EL (cell line): Measurements from ENCODE around the gene CCDC92.

Experiments
- DNase-seq: peaks from one replicate; pipeline ENCODE4 v3.0.0-alpha.2; 2016

CCDC92 gene, protein sequence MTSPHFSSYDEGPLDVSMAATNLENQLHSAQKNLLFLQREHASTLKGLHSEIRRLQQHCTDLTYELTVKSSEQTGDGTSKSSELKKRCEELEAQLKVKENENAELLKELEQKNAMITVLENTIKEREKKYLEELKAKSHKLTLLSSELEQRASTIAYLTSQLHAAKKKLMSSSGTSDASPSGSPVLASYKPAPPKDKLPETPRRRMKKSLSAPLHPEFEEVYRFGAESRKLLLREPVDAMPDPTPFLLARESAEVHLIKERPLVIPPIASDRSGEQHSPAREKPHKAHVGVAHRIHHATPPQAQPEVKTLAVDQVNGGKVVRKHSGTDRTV

DNA sequence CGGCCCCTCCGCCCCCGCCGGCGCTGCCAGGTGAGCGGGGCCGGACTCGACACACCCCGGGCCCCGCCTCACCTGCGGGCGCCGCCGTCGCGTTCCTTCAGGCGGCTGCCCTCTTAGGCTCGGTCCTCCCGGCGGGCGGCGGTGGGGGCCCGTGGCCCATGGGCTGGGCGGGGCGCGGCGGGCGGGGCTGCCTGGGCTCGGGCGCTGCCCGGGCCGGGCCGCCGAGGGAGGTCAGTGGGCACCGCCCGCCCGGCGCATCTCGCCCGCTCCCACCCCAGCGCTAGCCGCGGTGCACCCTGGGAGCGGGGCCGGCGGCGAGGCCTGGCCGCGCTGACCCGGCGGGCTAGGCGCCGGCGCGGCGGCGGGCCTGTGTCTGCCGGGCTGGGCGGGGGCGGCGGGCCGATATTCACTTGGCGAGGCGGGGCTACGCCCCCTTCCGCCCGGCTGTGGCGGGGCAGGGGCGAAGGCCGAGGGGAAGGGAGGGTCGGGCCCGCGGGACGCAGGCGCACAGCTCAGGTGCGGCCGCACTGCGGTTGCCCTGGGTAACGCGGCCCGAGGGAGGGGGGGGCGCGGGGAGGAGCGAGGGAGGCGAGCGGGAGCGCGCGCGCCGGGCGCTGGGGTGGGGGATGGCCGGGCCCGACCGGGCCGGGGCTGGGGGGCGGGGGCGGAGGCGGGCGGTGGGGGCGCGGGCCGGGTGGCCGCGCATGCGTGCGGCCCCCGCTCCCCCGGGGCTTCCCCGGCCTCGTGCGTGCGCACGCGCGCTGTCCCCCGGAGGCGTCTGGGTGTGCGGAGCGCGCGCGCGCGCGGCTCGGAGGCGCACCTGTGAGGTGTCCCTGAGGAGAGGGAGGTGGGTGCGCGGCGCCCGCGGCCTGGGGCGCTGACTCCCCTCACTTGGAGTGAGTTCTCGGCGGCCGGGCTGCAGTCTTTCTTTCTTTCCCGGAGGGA lies at the start of gene CCDC92, which contains the start of gene ZNF664:
TSS of gene CCDC92 (minus strand) at position 375 of the 945 bp plus-strand sequence. CDS start 28,526 bp downstream, outside the sequence.
TSS of gene ZNF664 (plus strand) at position 759 of the 945 bp plus-strand sequence. CDS start 38,930 bp downstream, outside the sequence.
- peak; percentile 92 for DNase-seq

DNA sequence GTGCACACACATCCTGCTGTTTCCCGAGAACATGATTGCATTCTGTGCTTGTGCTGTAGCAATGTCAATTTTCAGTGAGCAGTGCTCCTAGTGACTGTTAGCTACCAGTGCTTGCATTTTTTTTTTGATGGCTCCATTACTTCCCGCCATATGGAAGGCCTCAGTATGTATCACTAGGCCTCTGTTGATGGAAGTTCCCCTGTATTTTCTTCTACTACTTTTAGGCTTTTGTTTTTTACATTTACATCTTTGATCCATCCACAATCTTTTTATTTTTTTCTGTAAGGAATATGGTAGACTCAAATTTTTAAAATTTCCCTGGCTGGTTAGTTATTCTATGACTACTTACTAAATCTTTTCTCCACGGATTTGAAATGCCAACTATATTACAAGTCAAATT lies 49.5 kb upstream of the CCDC92 start:
- no peak for DNase-seq

DNA sequence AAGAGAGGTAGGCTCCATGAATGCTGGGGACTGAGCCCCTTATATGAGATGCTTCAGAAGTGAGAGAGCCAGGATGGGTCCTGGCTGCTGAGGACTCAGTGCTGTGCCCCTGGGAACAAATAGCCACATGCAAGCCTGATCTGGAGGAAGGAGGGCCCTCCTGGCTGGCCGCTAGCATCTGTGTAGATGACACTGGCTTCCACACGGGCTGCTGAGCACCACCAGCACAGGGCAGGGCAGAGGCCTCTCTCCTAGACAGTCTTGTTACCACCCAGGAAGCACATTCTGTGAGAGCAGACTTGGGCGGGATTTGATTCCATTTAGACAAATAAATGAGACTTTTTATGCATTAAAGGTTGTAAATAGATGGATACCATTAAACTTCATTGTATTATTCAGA lies 48.4 kb upstream of the CCDC92 start:
- DNase-seq, result no peak

DNA sequence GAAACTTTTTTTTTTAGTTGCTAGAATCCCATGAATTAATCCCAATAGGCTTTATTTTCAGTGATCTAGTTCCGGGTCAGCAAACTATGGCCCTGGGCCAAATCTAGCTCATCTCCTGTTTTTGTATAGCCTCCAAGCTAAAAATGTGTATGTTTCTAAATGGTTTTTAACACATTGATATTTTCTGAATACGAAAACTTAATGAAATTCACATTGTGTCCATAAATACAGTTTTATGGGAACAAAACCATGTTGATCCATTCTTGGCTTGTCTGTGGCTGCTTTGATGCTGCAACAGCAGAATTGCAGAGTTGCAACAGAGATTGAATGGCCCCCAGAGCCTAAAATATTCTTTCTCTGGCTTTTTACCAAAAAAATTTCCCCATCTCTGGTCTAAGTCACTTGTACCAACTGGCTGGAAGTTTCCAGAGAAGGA lies 47.9 kb upstream of the CCDC92 start:
- no peak for DNase-seq

DNA sequence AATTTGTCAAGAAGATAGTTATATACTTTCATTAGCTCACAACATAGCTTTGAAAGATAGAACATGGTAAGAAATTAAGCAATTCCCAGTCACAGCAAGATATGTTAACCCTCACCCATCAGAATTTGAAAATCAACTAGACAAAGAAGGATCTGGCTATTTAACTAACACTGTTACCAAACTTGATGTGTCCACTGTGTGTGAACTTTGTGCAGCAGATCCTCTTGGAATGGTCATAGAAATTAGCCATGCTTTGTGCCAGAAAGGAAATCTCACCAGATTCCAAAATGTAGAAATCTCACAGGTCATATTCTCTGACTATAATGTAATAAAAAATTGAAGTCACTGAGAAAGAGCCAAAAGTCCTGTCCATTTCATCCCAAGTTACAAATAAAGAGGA lies 46.5 kb upstream of the CCDC92 start:
- no peak for DNase-seq

DNA sequence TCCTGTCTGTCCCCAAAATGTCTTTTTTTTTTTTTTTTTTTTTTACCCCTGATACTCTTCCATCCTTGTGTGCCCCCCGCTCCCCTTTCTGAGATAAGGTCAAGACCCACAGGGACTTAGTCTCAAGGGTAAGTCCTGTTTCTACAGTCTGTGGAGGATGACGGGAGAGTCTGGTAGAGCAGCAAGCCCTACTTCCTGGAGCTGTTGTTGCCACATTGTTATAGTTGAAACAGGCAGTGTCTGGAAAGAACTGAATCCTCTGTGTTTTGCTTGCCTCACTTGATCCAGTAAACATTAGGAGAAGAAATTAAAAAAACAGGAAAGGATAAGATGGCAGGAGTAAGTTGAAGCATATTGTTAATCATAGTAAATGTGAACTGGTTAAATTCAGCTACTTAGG lies 45.9 kb upstream of the CCDC92 start:
- no peak for DNase-seq

DNA sequence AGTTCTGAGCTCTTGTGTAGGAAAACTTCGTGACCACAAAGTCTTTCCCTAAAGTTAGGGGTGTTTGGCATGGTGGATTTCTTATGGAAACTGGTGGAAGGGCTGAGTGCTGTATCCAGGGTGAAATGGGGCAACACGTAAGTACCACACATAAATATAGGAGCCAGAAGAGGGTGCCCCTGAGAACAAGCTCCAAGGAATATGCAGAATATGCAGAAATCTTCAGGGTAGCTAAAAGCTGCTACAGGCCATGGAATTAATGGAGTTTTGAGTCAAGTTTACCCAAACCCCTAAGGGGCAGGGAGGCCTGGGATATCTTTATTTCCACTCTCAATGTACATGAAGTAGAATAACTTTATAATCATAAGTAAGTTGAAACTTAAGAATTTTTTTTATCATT lies 44.4 kb upstream of the CCDC92 start:
- no peak for DNase-seq

DNA sequence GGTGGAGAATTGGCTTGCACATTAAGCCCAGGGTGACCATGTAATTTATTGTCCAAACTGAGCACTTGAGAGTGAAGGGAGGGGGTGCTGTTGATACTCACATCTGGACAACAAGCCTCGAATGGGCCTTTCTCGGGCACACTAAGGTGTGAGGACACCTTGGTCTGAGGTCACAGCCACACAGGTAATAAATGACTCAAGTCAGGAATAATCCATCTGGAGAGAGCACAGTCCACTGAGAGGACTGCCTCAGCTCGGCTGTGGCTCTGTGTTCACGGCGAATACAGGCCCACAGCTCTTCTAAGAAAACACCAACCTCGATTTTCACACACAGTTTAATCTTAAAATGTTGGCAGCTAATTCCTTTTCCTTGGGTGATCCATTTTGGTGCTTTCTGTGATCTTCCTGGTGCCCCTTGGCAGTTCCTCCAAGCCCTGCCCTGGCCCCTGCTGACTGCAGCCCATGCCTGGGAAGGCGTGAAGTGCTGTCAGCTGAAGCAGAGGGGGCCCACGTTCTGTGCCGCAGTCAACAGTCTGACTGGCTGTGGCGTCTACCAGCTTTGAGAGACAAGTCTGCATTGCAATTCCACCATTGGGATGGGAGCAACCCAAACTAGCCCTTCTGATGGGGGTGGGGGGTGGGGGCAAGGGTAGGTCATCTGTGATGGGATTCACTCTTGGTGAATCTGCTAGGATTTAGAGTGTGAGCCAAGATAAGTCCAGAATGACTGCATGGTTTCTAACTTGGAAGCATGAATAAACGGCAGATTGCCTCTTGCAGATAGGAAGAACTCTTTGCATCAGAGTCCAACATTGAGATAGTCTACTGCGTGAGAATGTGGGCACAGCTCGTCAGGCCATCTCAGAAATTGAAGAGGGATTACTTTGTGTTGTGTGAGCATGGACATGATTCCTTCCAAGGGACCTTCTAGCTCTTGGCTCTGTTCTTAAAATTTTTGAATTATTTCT lies 43.1 kb upstream of the CCDC92 start:
- DNase-seq, result no peak

DNA sequence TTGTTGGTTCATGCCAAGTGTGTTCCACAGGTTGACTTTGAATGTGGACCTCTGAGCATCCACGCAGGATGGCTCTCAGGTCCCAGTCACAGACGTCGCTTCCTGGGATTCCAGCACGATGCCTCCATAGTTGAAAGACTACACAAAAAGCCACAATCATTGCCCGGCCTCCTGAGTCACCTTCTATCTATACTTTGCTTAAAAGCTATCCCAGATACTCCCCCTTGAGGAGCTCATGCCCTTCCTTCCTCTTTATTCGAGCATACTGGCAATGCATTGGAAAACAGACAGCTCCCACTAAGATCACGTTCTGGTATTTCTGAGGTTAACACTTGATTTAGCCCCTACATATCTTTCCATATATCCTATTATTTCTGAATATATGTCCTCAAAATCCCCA lies 40.4 kb upstream of the CCDC92 start:
- no peak for DNase-seq

DNA sequence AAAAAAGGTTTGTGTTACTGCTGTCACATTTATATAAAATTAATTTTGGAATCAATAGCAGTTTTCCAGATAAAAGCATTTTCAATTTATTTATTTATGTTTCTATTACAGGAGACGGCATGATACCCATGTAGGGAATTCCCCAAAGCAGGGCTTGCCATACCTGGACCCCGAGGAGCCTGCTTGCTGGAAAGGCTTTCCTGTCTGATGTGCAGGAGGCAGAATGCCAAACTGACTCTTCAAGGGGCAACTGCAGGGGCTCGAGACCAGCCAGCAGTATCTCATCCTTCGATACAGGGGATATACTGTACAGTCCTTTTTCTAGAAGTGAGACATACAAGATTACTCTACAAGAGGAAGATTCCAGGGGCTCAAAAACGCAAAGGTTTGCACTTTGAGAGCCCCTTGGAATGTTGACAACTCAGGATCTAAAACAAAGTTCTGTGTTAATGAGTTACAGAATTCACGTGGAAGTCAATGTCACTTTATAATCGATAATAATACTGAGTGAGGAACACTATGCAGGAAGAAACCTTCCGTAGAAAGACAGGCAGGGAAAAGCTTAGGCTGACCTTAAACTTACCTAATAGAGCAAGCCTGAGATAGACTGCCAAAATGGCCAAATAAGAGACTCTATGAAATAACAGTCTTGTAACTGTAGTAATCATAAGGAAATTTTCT lies 38.9 kb upstream of the CCDC92 start:
- no peak for DNase-seq

DNA sequence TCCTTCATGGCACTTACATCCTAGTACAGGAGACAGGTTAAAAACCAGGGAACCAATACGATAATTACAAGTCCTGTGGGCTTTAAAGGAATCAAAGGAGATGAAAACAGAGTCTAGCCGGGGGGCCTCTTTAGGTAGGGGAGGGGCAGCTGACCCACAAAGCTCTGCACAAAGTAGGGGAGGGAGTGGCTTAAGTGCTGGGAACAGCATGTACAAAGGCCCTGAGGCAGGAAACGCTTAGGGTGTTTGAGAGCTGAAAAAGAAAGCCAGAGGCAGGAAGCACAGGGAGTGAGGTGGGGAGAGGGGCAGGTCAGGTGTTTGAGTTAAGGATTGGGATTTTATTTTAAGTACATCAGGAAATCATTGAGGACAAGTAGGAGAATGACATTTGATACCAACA lies 38.1 kb upstream of the CCDC92 start:
- no peak for DNase-seq

DNA sequence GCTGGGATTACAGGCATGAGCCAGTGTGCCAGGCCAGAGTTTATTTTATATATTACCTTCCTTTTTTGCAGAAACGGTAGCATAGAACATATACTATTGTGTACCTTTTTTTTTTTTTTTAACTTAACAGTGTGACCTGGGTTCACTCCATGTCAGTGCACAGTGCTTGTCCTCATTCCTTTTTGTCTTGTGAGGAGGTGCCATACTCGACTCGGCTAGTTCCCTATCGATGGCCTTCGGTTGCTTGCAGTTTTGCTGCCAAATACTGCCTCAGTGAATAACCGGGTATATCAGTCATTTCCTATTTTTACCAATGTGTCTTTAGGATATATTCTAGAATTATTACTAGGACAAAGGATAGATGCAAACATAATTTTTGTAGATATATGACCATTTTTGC lies 37.1 kb upstream of the CCDC92 start:
- DNase-seq, result no peak

DNA sequence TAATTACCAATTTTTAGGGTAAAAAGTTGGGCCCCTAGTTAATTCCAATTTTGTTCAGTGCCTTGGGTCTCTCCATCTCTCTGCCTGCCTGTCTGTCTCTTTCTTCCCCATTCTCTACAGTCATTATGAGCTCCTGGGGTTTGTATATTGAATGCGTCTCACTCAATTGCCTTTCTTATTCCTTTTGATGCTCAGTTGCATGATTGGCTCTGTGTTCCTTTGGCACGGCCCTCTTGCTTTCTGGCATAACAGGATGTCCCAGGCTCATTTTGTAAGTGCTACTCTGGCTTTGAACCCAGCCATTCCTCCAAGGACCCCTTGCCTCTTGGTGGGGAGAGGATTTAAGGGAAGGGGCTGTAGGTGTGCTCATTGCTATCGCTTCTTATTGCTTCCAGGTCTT lies 36.0 kb upstream of the CCDC92 start:
- no peak for DNase-seq

DNA sequence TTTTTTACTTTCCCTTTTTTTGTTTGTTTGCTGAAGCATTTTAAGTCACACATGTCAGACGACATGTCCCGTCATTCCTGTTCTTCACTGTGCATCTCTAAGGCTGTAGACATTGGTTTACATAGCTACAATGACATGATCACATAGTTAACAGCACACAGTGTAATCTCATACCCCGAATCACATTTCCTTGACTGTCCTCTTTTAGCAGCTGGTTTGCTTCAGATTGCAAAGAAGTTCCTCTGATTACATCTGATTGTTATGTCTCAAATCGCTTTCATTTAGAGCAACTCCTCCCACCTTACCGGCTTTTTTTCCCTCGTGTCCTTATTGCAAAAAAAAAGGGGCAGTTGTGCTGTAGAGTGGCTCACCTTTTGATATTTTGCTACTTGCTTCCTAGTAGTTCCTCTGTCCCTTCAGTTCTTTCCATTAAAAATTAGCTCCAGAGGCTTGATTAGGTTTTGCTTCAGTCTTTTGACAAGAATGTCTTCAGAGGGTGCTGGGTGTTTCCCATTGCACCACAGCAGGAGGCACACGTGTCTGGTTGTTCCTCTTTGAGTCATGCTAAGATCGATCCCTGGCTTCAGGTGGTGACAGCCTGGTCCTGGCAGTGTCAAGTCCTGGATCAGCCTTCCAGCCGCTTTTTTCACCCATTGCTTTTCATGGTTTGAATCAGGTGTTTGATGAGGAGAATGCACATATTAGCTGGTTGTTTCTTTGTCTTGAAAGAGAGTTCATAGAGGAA lies 35.4 kb upstream of the CCDC92 start:
- DNase-seq, result no peak

DNA sequence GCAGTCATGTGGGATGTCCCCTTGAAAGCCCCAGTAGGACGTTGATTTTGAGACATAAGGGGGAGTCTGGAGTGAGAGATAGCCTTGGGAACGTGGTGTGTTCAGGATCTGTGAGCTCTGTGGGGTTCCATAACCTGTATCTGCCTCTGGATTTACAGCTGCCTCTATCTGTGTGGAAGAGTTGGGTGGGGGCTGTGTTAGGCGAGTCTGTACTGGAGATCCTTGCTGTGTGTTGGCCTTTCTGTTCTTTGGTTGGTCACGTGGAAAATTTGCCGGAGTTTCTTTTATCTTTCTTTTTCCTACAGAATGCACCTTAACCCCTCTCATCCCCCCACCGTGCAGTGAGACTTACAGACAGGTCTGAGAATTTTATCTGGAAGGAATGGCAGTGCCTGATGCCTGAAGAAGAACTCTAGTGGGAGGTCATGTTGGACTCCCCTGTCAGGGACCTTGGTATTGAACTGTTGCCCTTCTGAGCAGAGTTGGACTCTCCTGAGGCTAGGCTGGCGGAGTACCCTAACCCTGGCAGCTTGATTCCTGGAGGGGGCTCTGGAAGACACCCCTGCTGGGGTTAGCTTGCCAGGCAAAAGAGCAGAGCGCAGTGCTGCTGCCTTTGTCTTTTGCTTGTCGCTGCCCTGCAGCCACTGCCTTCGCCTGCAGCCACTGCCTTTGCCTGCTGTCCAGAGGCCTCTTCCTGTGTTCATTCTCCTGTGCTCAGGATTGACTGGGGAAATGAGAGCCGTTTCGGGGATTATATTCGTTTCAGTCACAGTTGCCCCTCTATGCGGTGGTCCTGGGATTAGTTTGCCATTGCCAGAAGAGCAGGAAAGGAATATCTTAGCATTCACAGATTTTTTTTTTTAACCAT lies 34.4 kb upstream of the CCDC92 start:
- no peak for DNase-seq

DNA sequence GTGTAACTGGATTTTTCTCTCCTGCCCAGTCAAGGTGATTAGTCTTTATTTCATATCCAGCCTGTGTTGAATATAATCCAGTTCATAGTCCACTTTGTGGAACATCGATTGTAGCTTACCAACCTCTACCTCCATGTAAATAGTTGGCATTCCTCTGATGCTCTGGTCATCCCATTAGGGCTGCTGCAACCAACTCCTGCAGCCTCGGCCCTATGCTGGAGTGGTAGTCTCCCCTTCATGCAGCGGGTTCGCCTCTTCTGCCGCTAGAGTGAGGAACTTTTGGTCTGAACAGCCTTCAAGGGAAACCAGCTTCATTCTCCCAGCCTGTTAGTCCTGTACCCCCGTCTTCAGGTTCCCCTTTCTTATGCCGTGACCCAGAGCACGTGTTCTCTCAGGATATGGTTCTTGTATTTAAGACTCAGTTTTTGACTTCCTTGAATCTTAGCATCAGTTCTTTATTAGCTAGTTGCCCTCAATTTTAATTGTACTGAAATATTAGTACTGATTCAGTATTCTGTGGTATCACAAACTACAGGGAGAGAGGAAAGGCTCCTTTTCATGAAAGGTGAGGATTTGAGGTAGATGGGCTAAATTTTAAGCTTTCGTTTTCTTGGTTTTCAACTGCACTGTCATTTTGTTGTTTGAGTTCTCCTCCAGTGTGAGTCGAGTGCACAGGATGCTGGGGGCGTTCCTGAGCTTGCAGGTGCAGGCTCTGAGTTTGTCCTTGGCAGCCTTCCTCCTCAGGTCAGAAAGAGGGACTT lies 33.6 kb upstream of the CCDC92 start:
- DNase-seq, result no peak

DNA sequence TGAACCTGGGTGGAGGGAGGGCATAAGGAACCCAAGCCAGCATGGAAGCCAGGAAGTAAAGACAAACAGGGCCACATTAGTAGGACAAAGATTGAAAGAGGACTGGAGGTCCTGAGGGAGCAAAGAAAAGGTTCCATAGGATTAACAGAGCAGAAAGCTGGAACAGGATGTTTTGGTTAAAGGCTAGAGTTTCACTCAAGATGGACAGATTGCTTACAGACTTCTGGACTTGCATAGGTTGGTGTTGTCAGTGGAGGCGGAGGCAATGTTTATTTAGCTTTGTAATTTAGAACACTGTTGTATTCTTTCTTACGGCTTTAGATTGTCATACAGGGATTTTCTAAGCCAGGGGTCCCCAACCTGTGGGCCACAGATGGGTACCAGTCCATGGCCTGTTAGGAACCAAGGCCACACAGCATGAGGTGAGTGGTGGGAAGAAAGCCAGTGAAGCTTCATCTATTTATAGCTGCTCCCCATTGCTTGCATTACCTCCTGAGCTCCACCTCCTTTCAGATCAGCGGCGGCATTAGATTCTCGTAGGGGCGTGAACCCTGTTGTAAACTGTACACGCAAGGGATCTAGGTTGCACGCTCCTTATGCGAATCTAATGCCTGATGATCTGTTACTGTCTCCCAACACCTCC lies 31.7 kb upstream of the CCDC92 start:
- no peak for DNase-seq

DNA sequence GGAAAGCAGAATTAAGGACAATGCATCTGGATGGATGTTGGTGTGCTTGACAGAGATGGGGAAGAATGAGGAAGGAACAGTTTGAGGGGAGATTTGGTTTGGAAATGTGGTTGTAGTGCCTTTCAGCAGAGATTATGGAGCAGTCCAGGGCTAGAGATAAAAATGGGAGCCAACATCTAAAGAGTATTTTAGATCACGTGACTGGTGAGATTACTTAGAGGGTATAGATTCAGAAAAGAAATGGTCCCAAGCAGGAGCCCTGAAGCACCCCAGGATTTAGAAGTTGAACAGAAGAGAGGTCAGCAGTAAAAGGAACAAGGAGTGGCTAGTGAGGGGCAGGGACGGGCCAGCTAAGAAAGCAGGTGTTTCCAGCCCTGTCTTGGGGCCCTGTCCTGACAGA lies 30.0 kb upstream of the CCDC92 start:
- DNase-seq, result no peak
